SU-DHL-6 (cell line): ENCODE results near the gene ACSM5.

Source experiments
- H2AFZ ChIP-seq: fragments of 200-600 bp; sonication (generic); 2 replicates; pipeline ENCODE4 v1.6.1; 2014; ENCODE audit warnings: low read depth, mild to moderate bottlenecking, moderate library complexity, mixed read lengths, antibody characterized with exemption, low read length; ENCODE audit not compliant: severe bottlenecking
- H3F3A ChIP-seq: fragments of 200-600 bp; shearing (Covaris generic); 2 replicates; pipeline ENCODE4 v1.6.0; 2016; ENCODE audit warnings: antibody characterized with exemption, mild to moderate bottlenecking; ENCODE audit not compliant: insufficient read depth
- H3K27ac ChIP-seq: fragments of 200-600 bp; sonication (generic); 2 replicates; pipeline ENCODE4 v1.5.1; 2016; ENCODE audit warnings: low read depth, mild to moderate bottlenecking, low read length, moderate library complexity, mixed read lengths
- H3K27me3 ChIP-seq: fragments of 200-600 bp; sonication (generic), shearing (Covaris generic); 2 replicates; pipeline ENCODE4 v1.6.0; 2014; ENCODE audit warnings: mild to moderate bottlenecking, low read length
- H3K36me3 ChIP-seq: fragments of 200-600 bp; sonication (generic); 2 replicates; pipeline ENCODE4 v1.6.1; 2014; ENCODE audit warnings: mild to moderate bottlenecking, low read length, mixed read lengths
- H3K4me2 ChIP-seq: fragments of 300-600, 200-600 bp; shearing (Covaris generic), sonication (generic); 2 replicates; pipeline ENCODE4 v1.6.0; 2014; ENCODE audit warnings: low read length, low read depth, mild to moderate bottlenecking; ENCODE audit not compliant: poor library complexity, severe bottlenecking
- H3K4me3 ChIP-seq: fragments of 200-600 bp; sonication (generic); 2 replicates; pipeline ENCODE4 v1.5.1; 2014; ENCODE audit warnings: antibody characterized with exemption, low read length, mild to moderate bottlenecking, mixed read lengths; ENCODE audit not compliant: insufficient read depth, poor library complexity, severe bottlenecking
- H3K79me2 ChIP-seq: fragments of 200-600 bp; sonication (generic); 2 replicates; pipeline ENCODE4 v1.6.1; 2014; ENCODE audit warnings: mild to moderate bottlenecking, low read length, moderate library complexity; ENCODE audit not compliant: insufficient read depth
- H3K9ac ChIP-seq: fragments of 200-600 bp; sonication (generic); 2 replicates; pipeline ENCODE4 v1.7.0; 2014; ENCODE audit warnings: mild to moderate bottlenecking, low read length
- H3K9me2 ChIP-seq: fragments of 200-600 bp; sonication (generic); replicated peaks from 2 replicates; pipeline ENCODE4 v1.6.1; 2014; ENCODE audit warnings: low read length; ENCODE audit not compliant: insufficient read depth
- H3K9me3 ChIP-seq: fragments of 200-600 bp; sonication (generic); 2 replicates; pipeline ENCODE4 v1.6.1; 2014; ENCODE audit warnings: low read length, mixed read lengths; ENCODE audit not compliant: insufficient read depth
- H4K20me1 ChIP-seq: fragments of 200-600 bp; sonication (generic); 2 replicates; pipeline ENCODE4 v1.6.1; 2014; ENCODE audit warnings: low read depth, mild to moderate bottlenecking, antibody characterized with exemption, low read length, moderate library complexity, mixed read lengths
- CTCF ChIP-seq: fragments of 200-600 bp; sonication (generic); IDR thresholded peaks from one replicate; pipeline ENCODE4 v1.5.1; 2017; ENCODE audit warnings: antibody characterized with exemption, mild to moderate bottlenecking, low read length, moderate library complexity; ENCODE audit not compliant: insufficient read depth, poor library complexity, severe bottlenecking
- EZH2phosphoT487 ChIP-seq: fragments of 200-600 bp; sonication (generic), shearing (Covaris generic); conservative IDR thresholded peaks from 2 replicates; pipeline ENCODE4 v1.6.1; 2018; ENCODE audit warnings: mild to moderate bottlenecking, antibody characterized with exemption, low read length, moderate library complexity, mixed read lengths

Gene ACSM5

GRCh38 chr16:20484726-20485125 lies 75.4 kb downstream of the ACSM5 start:
- no peak overlapping the region for H3K4me3 ChIP-seq
- TF ChIP-seq EZH2phosphoT487 (no peak), CTCF (no peak)
- no peaks in the 10 kb centered on the region for H3F3A ChIP-seq
- no peaks in the 10 kb centered on the region for H3K36me3 ChIP-seq
- H2AFZ ChIP-seq: no peak overlapping the region
- no peaks in the 10 kb centered on the region for H3K9me3 ChIP-seq
- H4K20me1 ChIP-seq: no peaks in the 10 kb centered on the region
- no peak overlapping the region for H3K27ac ChIP-seq
- H3K27me3 ChIP-seq: no peaks in the 10 kb centered on the region
- no peak overlapping the region for H3K4me2 ChIP-seq
- H3K9me2 ChIP-seq: no peaks in the 10 kb centered on the region
- no peak overlapping the region for H3K9ac ChIP-seq
- no peaks in the 10 kb centered on the region for H3K79me2 ChIP-seq

- no peak overlapping the region for H3K9ac ChIP-seq
- no peaks in the 10 kb centered on the region for H3F3A ChIP-seq
- no peak for TF ChIP-seq CTCF
- no peak for TF ChIP-seq EZH2phosphoT487
- no peaks in the 10 kb centered on the region for H3K27me3 ChIP-seq
- no peaks in the 10 kb centered on the region for H3K9me3 ChIP-seq
- no peaks in the 10 kb centered on the region for H3K79me2 ChIP-seq
- H4K20me1 ChIP-seq: no peaks in the 10 kb centered on the region
- H3K4me2 ChIP-seq: no peak overlapping the region
- H3K4me3 ChIP-seq: no peak overlapping the region
- H2AFZ ChIP-seq: no peak overlapping the region
- no peak overlapping the region for H3K27ac ChIP-seq
- no peaks in the 10 kb centered on the region for H3K36me3 ChIP-seq
- H3K9me2 ChIP-seq: no peaks in the 10 kb centered on the region
These were observed 76.1 kb downstream of the ACSM5 start for GRCh38 chr16:20485408-20485807.
